ENCODE measurements around the gene NMT2.

DNA sequence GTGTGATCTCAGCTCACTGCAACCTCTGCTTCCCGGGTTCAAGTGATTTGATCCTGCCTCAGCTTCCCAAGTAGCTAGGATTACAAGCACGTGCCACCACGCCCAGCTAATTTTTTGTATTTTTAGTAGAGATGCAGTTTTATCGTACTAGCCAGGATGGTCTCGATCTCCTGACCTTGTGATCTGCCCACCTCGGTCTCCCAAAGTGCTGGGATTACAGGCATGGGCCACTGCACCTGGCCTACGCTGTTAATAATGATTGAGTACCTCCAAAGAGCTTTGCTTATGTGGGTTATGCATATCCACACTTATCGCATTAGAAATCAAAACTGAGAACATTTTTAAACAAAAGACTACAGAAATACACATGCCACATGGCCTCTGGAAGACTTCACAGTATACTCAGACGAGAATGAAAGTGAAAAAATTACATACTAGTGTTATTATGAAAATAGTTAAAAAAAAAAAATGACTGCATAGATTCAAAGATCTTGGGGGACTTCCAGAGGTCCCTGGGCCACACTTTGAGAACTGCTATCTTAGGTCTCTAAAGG lies 45.9 kb downstream of the NMT2 start:
- TF ChIP-seq, protein P1, sequence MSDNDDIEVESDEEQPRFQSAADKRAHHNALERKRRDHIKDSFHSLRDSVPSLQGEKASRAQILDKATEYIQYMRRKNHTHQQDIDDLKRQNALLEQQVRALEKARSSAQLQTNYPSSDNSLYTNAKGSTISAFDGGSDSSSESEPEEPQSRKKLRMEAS (IDR thresholded peaks at IDR 0.05; ENCODE audit: low read depth, low read length) = peak; percentile 37; the same call in 1 of the 2 replicates
- TF ChIP-seq EZH2 (IDR thresholded peaks at IDR 0.05; ENCODE audit: borderline replicate concordance, control insufficient read depth, low read depth, low read length) (no peak), ZNF217 (IDR thresholded peaks at IDR 0.05) (peak; percentile 94), SMC3 (IDR thresholded peaks at IDR 0.05; ENCODE audit: borderline replicate concordance, low read length) (no peak), KDM1A (IDR thresholded peaks at IDR 0.05; ENCODE audit: borderline replicate concordance) (no peak)
- TF ChIP-seq, protein P2, sequence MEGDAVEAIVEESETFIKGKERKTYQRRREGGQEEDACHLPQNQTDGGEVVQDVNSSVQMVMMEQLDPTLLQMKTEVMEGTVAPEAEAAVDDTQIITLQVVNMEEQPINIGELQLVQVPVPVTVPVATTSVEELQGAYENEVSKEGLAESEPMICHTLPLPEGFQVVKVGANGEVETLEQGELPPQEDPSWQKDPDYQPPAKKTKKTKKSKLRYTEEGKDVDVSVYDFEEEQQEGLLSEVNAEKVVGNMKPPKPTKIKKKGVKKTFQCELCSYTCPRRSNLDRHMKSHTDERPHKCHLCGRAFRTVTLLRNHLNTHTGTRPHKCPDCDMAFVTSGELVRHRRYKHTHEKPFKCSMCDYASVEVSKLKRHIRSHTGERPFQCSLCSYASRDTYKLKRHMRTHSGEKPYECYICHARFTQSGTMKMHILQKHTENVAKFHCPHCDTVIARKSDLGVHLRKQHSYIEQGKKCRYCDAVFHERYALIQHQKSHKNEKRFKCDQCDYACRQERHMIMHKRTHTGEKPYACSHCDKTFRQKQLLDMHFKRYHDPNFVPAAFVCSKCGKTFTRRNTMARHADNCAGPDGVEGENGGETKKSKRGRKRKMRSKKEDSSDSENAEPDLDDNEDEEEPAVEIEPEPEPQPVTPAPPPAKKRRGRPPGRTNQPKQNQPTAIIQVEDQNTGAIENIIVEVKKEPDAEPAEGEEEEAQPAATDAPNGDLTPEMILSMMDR (IDR thresholded peaks at IDR 0.05 in 2 of 3, conservative IDR thresholded peaks at IDR 0.05 in 1 of 3; ENCODE audit: control insufficient read depth in 2 of 3, extremely low read depth in 1 of 3, insufficient read depth in 1 of 3, low read depth in 3 of 3, low read length in 3 of 3) = no peak
- TF ChIP-seq, protein P3, sequence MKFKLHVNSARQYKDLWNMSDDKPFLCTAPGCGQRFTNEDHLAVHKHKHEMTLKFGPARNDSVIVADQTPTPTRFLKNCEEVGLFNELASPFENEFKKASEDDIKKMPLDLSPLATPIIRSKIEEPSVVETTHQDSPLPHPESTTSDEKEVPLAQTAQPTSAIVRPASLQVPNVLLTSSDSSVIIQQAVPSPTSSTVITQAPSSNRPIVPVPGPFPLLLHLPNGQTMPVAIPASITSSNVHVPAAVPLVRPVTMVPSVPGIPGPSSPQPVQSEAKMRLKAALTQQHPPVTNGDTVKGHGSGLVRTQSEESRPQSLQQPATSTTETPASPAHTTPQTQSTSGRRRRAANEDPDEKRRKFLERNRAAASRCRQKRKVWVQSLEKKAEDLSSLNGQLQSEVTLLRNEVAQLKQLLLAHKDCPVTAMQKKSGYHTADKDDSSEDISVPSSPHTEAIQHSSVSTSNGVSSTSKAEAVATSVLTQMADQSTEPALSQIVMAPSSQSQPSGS (IDR thresholded peaks at IDR 0.05; ENCODE audit: low read length) = peak; percentile 81
- TF ChIP-seq, protein P4, sequence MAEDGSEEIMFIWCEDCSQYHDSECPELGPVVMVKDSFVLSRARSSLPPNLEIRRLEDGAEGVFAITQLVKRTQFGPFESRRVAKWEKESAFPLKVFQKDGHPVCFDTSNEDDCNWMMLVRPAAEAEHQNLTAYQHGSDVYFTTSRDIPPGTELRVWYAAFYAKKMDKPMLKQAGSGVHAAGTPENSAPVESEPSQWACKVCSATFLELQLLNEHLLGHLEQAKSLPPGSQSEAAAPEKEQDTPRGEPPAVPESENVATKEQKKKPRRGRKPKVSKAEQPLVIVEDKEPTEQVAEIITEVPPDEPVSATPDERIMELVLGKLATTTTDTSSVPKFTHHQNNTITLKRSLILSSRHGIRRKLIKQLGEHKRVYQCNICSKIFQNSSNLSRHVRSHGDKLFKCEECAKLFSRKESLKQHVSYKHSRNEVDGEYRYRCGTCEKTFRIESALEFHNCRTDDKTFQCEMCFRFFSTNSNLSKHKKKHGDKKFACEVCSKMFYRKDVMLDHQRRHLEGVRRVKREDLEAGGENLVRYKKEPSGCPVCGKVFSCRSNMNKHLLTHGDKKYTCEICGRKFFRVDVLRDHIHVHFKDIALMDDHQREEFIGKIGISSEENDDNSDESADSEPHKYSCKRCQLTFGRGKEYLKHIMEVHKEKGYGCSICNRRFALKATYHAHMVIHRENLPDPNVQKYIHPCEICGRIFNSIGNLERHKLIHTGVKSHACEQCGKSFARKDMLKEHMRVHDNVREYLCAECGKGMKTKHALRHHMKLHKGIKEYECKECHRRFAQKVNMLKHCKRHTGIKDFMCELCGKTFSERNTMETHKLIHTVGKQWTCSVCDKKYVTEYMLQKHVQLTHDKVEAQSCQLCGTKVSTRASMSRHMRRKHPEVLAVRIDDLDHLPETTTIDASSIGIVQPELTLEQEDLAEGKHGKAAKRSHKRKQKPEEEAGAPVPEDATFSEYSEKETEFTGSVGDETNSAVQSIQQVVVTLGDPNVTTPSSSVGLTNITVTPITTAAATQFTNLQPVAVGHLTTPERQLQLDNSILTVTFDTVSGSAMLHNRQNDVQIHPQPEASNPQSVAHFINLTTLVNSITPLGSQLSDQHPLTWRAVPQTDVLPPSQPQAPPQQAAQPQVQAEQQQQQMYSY (CRISPR knock-in tag; IDR thresholded peaks at IDR 0.05) = no peak

Measured in GM12878 (cell line).